Prostate gland (tissue), 2 donors: ENCODE results near the gene HTR6.

Source experiments
- POLR2A ChIP-seq: fragments of 450-650 bp; IDR thresholded peaks from one replicate; pipeline ENCODE4 v1.6.1; 2016; ENCODE audit warnings: antibody characterized with exemption, mild to moderate bottlenecking
- POLR2AphosphoS5 ChIP-seq: sonication (generic); formaldehyde crosslinking; IDR thresholded peaks from one replicate; pipeline ENCODE4 v1.6.1; 2017; ENCODE audit warnings: antibody characterized with exemption
- TF ChIP-seq, protein P1 (sequence below), 4 experiments: fragments of 200-600 bp in 2 of 4; fragments of 450-650 bp in 2 of 4; sonication (generic) in 2 of 4; IDR thresholded peaks; 1 replicate in 3 of 4; 2 replicates in 1 of 4; pipeline ENCODE4 v1.5.1; 2016 to 2019; ENCODE audit warnings: antibody characterized with exemption in 4 of 4, mild to moderate bottlenecking in 2 of 4, moderate library complexity in 2 of 4

DNA sequence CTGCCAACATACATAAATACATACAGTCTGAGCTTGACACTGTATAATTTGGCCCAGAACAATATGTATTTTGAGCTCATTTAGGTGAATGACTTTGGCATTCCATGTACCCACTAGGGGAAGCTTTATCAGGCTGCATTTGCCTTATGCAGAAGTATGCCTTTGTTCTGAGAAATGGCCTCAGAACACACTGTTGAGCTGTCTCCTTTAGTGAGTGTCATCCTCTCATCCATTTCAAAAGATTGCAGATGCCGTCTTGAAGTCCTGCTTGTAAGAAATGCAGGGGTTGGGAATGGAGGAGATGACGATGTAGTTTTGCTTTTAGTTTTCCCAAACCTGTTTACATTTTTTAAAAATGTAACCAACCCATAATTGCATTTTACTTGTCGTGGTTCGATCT is 35.3 kb upstream of the HTR6 start:
- TF ChIP-seq, protein P1, sequence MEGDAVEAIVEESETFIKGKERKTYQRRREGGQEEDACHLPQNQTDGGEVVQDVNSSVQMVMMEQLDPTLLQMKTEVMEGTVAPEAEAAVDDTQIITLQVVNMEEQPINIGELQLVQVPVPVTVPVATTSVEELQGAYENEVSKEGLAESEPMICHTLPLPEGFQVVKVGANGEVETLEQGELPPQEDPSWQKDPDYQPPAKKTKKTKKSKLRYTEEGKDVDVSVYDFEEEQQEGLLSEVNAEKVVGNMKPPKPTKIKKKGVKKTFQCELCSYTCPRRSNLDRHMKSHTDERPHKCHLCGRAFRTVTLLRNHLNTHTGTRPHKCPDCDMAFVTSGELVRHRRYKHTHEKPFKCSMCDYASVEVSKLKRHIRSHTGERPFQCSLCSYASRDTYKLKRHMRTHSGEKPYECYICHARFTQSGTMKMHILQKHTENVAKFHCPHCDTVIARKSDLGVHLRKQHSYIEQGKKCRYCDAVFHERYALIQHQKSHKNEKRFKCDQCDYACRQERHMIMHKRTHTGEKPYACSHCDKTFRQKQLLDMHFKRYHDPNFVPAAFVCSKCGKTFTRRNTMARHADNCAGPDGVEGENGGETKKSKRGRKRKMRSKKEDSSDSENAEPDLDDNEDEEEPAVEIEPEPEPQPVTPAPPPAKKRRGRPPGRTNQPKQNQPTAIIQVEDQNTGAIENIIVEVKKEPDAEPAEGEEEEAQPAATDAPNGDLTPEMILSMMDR (IDR thresholded peaks at IDR 0.05): no peak
- TF ChIP-seq POLR2A (no peak), POLR2AphosphoS5 (peak; percentile 2)
